Liver (tissue), 9 donors: ENCODE data around the gene PLA2G4A. TPM values are rescaled to one million over a fixed set of nuclear protein-coding genes. Genes with fewer than 3 reads are reported as not detected.

Experiments used
- DNase-seq: peaks from one replicate; pipeline ENCODE4 v3.0.0-alpha.2; 2017; ENCODE audit warnings: low spot score
- H3K27ac ChIP-seq, 2 donors: one replicate each; pipeline ENCODE4 v1.7.0; 2013; ENCODE audit warnings: inconsistent platforms in 2 of 2, low read length in 2 of 2, control low read depth in 1 of 2, low read depth in 1 of 2, mild to moderate bottlenecking in 1 of 2
- H3K27me3 ChIP-seq, 4 donors: one replicate each; pipeline versions ENCODE4 v1.6.1 to v1.7.0; 2013; ENCODE audit warnings: low read length in 3 of 4, inconsistent platforms in 1 of 4, mild to moderate bottlenecking in 1 of 4, moderate library complexity in 1 of 4; ENCODE audit not compliant: control insufficient read depth in 4 of 4, insufficient read depth in 4 of 4
- H3K36me3 ChIP-seq, 4 donors: one replicate each; pipeline versions ENCODE4 v1.6.1 to v1.7.0; 2013; ENCODE audit warnings: low read length in 3 of 4, mild to moderate bottlenecking in 3 of 4, low read depth in 1 of 4, moderate library complexity in 1 of 4; ENCODE audit not compliant: control insufficient read depth in 4 of 4, insufficient read depth in 3 of 4
- H3K4me1 ChIP-seq, 4 donors: one replicate each; pipeline versions ENCODE4 v1.6.1 to v1.7.0; 2013; ENCODE audit warnings: low read length in 3 of 4, mild to moderate bottlenecking in 3 of 4, moderate library complexity in 1 of 4; ENCODE audit not compliant: control insufficient read depth in 4 of 4, insufficient read depth in 4 of 4
- H3K4me3 ChIP-seq, 3 donors: one replicate each; pipeline versions ENCODE4 v1.6.1 to v1.7.0; 2013; ENCODE audit warnings: low read length in 3 of 3, control low read depth in 1 of 3, low read depth in 1 of 3, mild to moderate bottlenecking in 1 of 3
- H3K9ac ChIP-seq, 2 donors: one replicate each; pipeline ENCODE4 v1.7.0; 2013; ENCODE audit warnings: low read length in 2 of 2, mild to moderate bottlenecking in 2 of 2, moderate library complexity in 2 of 2, control low read depth in 1 of 2, low read depth in 1 of 2
- H3K9me3 ChIP-seq, 4 donors: one replicate each; pipeline versions ENCODE4 v1.6.1 to v1.7.0; 2013; ENCODE audit warnings: low read length in 3 of 4; ENCODE audit not compliant: control insufficient read depth in 4 of 4
- EGR1 ChIP-seq, 2 donors: IDR thresholded peaks; 2 replicates each; pipeline ENCODE4 v1.6.1; 2016 to 2018; ENCODE audit warnings: antibody characterized with exemption in 2 of 2, low read depth in 2 of 2
- FOXA2 ChIP-seq: IDR thresholded peaks from 2 replicates; pipeline ENCODE4 v1.6.1; 2016; ENCODE audit warnings: antibody characterized with exemption
- HNF4A ChIP-seq, 2 donors: conservative IDR thresholded peaks; 2 replicates each; pipeline ENCODE4 v1.6.1; 2016; ENCODE audit warnings: antibody characterized with exemption in 2 of 2, mild to moderate bottlenecking in 2 of 2
- HNF4G ChIP-seq: IDR thresholded peaks from 2 replicates; pipeline ENCODE4 v1.6.1; 2016; ENCODE audit warnings: antibody characterized with exemption
- JUND ChIP-seq, 2 donors: IDR thresholded peaks; 2 replicates each; pipeline ENCODE4 v1.6.1; 2016; ENCODE audit warnings: antibody characterized with exemption in 2 of 2
- NR2F2 ChIP-seq: IDR thresholded peaks from 2 replicates; pipeline ENCODE4 v1.6.1; 2016; ENCODE audit warnings: antibody characterized with exemption
- RAD21 ChIP-seq, 2 donors: IDR thresholded peaks; 2 replicates each; pipeline ENCODE4 v1.6.1; 2016; ENCODE audit warnings: antibody characterized with exemption in 2 of 2, mild to moderate bottlenecking in 2 of 2
- RXRA ChIP-seq, 2 donors: IDR thresholded peaks; 2 replicates each; pipeline ENCODE4 v1.6.1; 2017 to 2018; ENCODE audit warnings: antibody characterized with exemption in 2 of 2, mild to moderate bottlenecking in 1 of 2
- SP1 ChIP-seq: IDR thresholded peaks from 2 replicates; pipeline ENCODE4 v1.6.1; 2018; ENCODE audit warnings: antibody characterized with exemption, mild to moderate bottlenecking
- YY1 ChIP-seq: IDR thresholded peaks from 2 replicates; pipeline ENCODE4 v1.6.1; 2016; ENCODE audit warnings: antibody characterized with exemption, mild to moderate bottlenecking
- WGBS: extraction: QIAGEN DNeasy Blood & Tissue Kit; methylation state at CpG from one replicate; pipeline ENCODE4 v1.1.7; 2013; 5-methylcytosine and 5-hydroxymethylcytosine counted together
- polyA plus RNA-seq, 2 donors: library from polyadenylated mRNA; stranded (reverse) in 1 of 2; unstranded in 1 of 2; fragments of 200-250 nt in 1 of 2; fragments of >200 nt in 1 of 2; fragmentation: Nextera tagmentation in 1 of 2; extraction: Ambion mirVana in 1 of 2; gene quantifications; one replicate each; pipeline versions ENCODE4 v1.2.1 to v1.2.3, GENCODE V29; 2013 to 2015
- total RNA-seq, 2 donors: library from RNA; depleted of rRNA; stranded (reverse); fragments of >200 nt; gene quantifications; one replicate each; pipeline ENCODE4 v1.2.3, GENCODE V29; 2014
- TF ChIP-seq, protein P1 (sequence below): fragments of 150-350 bp; IDR thresholded peaks from 2 replicates; pipeline ENCODE4 v1.5.1; 2017; ENCODE audit warnings: improper control_type of control experiment, low read depth, low read length; ENCODE audit not compliant: missing input control
- TF ChIP-seq, protein P2 (sequence below): IDR thresholded peaks from 2 replicates; pipeline ENCODE4 v1.6.1; 2016; ENCODE audit warnings: antibody characterized with exemption
- TF ChIP-seq, protein P3 (sequence below): IDR thresholded peaks from 2 replicates; pipeline ENCODE4 v1.6.1; 2016; ENCODE audit warnings: antibody characterized with exemption
- TF ChIP-seq, protein P4 (sequence below): IDR thresholded peaks from 2 replicates; pipeline ENCODE4 v1.6.1; 2016; ENCODE audit warnings: antibody characterized with exemption
- donor health status: healthy.
- donor health status: healthy.
- donor health status: healthy.
- donor health status: healthy.
- donor health status: healthy.

The PLA2G4A gene
- total and polyA plus RNA-seq, 4 donors: 0.39 to 2.5 (median 1.1) TPM

DNA sequence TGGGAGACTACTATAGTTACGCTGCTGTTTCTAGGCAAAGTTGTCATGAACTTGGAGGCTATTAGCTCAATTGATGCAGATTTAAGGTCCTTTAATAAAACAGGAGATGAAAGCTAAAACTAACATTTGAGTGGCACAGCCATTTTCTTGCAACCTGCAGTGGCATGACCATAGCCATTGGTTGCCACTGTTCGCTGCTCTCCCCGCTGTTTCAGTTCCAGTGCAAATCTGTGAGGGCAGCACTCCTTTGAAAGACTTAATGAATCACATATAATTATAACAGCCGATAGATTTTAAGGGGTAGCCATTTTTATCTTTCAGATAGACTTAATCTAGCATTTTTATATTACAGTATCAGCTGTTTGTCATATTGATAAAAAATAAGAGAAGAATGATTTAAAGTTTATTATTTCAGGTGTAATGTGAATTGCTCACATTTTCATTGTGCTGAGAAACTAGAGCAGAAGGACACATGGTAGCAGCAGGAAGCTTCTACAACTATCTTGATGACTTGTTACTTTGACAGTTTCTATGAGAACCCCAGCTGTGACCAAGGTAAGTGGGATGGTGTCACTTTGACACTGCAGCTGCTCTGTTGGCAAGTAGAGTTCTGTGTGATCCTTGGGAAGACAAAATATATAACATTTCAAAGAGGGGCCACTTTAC, 203.7 kb downstream of the PLA2G4A start:
- Histone ChIP-seq H3K27me3 (peaks cover 0 to 2% (median 0%) of the 10 kb centered on the region in 4 donors), H3K36me3 (no peaks in the 10 kb centered on the region), H3K4me3 (no peak overlapping the region), H3K27ac (no peak overlapping the region), H3K4me1 (peaks cover 0 to 9% (median 1%) of the 10 kb centered on the region in 4 donors), H3K9me3 (peaks cover 2 to 10% (median 3%) of the 10 kb centered on the region in 4 donors), H3K9ac (no peak overlapping the region)
- no peak for DNase-seq
- TF ChIP-seq YY1: no peak
- no peak for TF ChIP-seq FOXA2
- no peak for TF ChIP-seq RAD21 (IDR thresholded peaks at IDR 0.05)
- TF ChIP-seq, protein P1, sequence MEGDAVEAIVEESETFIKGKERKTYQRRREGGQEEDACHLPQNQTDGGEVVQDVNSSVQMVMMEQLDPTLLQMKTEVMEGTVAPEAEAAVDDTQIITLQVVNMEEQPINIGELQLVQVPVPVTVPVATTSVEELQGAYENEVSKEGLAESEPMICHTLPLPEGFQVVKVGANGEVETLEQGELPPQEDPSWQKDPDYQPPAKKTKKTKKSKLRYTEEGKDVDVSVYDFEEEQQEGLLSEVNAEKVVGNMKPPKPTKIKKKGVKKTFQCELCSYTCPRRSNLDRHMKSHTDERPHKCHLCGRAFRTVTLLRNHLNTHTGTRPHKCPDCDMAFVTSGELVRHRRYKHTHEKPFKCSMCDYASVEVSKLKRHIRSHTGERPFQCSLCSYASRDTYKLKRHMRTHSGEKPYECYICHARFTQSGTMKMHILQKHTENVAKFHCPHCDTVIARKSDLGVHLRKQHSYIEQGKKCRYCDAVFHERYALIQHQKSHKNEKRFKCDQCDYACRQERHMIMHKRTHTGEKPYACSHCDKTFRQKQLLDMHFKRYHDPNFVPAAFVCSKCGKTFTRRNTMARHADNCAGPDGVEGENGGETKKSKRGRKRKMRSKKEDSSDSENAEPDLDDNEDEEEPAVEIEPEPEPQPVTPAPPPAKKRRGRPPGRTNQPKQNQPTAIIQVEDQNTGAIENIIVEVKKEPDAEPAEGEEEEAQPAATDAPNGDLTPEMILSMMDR: no peak
- TF ChIP-seq RXRA (IDR thresholded peaks at IDR 0.05): no peak
- TF ChIP-seq HNF4G: no peak
- TF ChIP-seq, protein P2, sequence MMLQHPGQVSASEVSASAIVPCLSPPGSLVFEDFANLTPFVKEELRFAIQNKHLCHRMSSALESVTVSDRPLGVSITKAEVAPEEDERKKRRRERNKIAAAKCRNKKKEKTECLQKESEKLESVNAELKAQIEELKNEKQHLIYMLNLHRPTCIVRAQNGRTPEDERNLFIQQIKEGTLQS: no peak
- WGBS: 88% methylated on average over 4 of the region's 4 CpGs

DNA sequence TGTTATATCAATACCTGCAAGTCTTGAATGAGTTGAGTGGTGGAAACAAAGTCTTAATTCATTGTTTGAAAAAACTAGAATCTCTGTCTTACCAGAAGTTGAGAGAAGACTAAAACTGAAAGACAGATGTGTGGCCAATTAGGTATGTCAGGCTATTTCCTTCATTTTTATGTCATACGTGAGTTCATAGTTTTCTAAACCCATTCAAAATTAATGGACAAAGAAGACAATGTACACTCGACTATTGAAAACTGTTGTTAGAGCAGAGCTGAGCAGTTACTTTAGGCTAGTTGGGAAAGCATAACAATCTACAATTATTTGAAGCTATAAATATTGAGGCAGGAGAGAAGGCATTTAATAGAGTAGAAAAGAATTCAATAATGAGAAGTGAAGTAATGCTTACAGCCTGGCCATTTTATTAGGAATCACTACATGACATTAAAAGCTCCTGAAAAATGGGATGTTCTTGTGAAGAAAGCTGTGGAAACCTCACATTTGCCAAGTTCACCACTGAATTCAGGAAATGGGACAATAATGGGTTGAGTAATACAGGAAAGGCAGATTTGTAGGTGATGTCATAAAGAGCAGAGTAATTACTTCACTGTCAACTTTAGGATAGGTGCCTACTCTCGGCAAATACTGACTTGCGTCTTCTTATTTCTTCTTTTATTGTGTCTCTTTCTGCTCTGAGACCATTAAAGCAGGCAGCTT, 204.4 kb downstream of the PLA2G4A start:
- DNase-seq: no peak
- Histone ChIP-seq H3K36me3 (no peaks in the 10 kb centered on the region), H3K9me3 (peaks cover under 1 to 5% (median 3%) of the 10 kb centered on the region in 4 donors), H3K9ac (no peak overlapping the region), H3K4me1 (peaks cover 0 to 9% (median 1%) of the 10 kb centered on the region in 4 donors), H3K27me3 (peaks cover 0 to 2% (median 0%) of the 10 kb centered on the region in 4 donors), H3K27ac (no peak overlapping the region), H3K4me3 (no peak overlapping the region)
- WGBS: 75% methylated on average over 4 of the region's 4 CpGs
- TF ChIP-seq, protein P3, sequence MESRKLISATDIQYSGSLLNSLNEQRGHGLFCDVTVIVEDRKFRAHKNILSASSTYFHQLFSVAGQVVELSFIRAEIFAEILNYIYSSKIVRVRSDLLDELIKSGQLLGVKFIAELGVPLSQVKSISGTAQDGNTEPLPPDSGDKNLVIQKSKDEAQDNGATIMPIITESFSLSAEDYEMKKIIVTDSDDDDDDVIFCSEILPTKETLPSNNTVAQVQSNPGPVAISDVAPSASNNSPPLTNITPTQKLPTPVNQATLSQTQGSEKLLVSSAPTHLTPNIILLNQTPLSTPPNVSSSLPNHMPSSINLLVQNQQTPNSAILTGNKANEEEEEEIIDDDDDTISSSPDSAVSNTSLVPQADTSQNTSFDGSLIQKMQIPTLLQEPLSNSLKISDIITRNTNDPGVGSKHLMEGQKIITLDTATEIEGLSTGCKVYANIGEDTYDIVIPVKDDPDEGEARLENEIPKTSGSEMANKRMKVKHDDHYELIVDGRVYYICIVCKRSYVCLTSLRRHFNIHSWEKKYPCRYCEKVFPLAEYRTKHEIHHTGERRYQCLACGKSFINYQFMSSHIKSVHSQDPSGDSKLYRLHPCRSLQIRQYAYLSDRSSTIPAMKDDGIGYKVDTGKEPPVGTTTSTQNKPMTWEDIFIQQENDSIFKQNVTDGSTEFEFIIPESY: no peak
- no peak for TF ChIP-seq YY1
- TF ChIP-seq NR2F2: no peak
- no peak for TF ChIP-seq EGR1 (IDR thresholded peaks at IDR 0.05; ENCODE audit: low read depth in 2 of 2)
- TF ChIP-seq JUND (IDR thresholded peaks at IDR 0.05): no peak
- no peak for TF ChIP-seq FOXA2
- no peak for TF ChIP-seq RXRA (IDR thresholded peaks at IDR 0.05)
- TF ChIP-seq, protein P1: no peak
- TF ChIP-seq, protein P4, sequence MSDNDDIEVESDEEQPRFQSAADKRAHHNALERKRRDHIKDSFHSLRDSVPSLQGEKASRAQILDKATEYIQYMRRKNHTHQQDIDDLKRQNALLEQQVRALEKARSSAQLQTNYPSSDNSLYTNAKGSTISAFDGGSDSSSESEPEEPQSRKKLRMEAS: no peak
- TF ChIP-seq, protein P2: no peak
- TF ChIP-seq HNF4A (conservative IDR thresholded peaks at IDR 0.05): no peak
- TF ChIP-seq HNF4G: no peak
- TF ChIP-seq SP1: no peak
